Measurements from ENCODE around the gene EPB41L4B.

GRCh38 chr9:109311286-109311685 is 9.6 kb downstream of the EPB41L4B start:
- TF ChIP-seq POLR2A (IDR thresholded peaks at IDR 0.05; ENCODE audit: low read depth, low read length), result no peak
- TF ChIP-seq POLR2AphosphoS5 (IDR thresholded peaks at IDR 0.05; ENCODE audit: low read depth, low read length), result no peak
- TF ChIP-seq TAF1 (IDR thresholded peaks at IDR 0.05; ENCODE audit: low read depth, low read length), result no peak
- TF ChIP-seq SPI1 (IDR thresholded peaks at IDR 0.05; ENCODE audit: low read depth, low read length), result no peak
- no peak for TF ChIP-seq POU2F2 (IDR thresholded peaks at IDR 0.05; ENCODE audit: low read depth, low read length)
- TF ChIP-seq PAX5 (IDR thresholded peaks at IDR 0.05; ENCODE audit: insufficient read depth, low read length, severe bottlenecking), result no peak

Measured in GM12891 (cell line).